Neural progenitor cell (in vitro differentiated cells): ENCODE measurements around the gene TTC4. TPM values are rescaled to one million over a fixed set of nuclear protein-coding genes. Genes with fewer than 3 reads are reported as not detected.

Experiments
- DNase-seq: peaks from one replicate; pipeline ENCODE4 v3.0.0-alpha.2; 2016; ENCODE audit warnings: low spot score
- H2AFZ ChIP-seq: fragments of 200-600 bp; sonication (generic); replicated peaks from 2 replicates; pipeline ENCODE4 v1.6.1; 2016; ENCODE audit warnings: antibody characterized with exemption
- H3F3A ChIP-seq: fragments of 200-600 bp; sonication (generic); 2 replicates; pipeline ENCODE4 v1.6.1; 2016; ENCODE audit warnings: antibody characterized with exemption, low read depth
- H3K27ac ChIP-seq: fragments of 200-600 bp; sonication (generic); 2 replicates; pipeline ENCODE4 v1.5.1; 2016; ENCODE audit warnings: mild to moderate bottlenecking
- H3K27me3 ChIP-seq: fragments of 200-600 bp; sonication (generic); 2 replicates; pipeline ENCODE4 v1.6.1; 2016; ENCODE audit warnings: mild to moderate bottlenecking, moderate library complexity
- H3K36me3 ChIP-seq: fragments of 200-600 bp; sonication (generic); 2 replicates; pipeline ENCODE4 v1.5.1; 2016
- H3K4me1 ChIP-seq: fragments of 200-600 bp; sonication (generic); 2 replicates; pipeline ENCODE4 v1.6.1; 2016; ENCODE audit warnings: mixed run types
- H3K4me2 ChIP-seq: fragments of 200-600 bp; sonication (generic); 2 replicates; pipeline ENCODE4 v1.6.1; 2016
- H3K4me3 ChIP-seq: fragments of 200-600 bp; sonication (generic); 2 replicates; pipeline ENCODE4 v1.5.1; 2016
- H3K79me2 ChIP-seq: fragments of 200-600 bp; sonication (generic); 2 replicates; pipeline ENCODE4 v1.6.1; 2016; ENCODE audit warnings: low read depth
- H3K9ac ChIP-seq: fragments of 200-600 bp; sonication (generic); 2 replicates; pipeline ENCODE4 v1.6.1; 2016
- H3K9me3 ChIP-seq: fragments of 200-600 bp; sonication (generic); 2 replicates; pipeline ENCODE4 v1.5.1; 2016; ENCODE audit warnings: low read depth
- H4K20me1 ChIP-seq: fragments of 200-600 bp; sonication (generic); 2 replicates; pipeline ENCODE4 v1.6.1; 2016; ENCODE audit warnings: low read depth
- H3K27ac Mint-ChIP-seq: 3 replicates; pipeline ENCODE4 v1.8.0; 2021; ENCODE audit warnings: mixed read lengths
- H3K27me3 Mint-ChIP-seq: 2 replicates; pipeline ENCODE4 v1.8.0; 2022; ENCODE audit warnings: low read depth, mild to moderate bottlenecking, inconsistent platforms, moderate library complexity, mixed read lengths; ENCODE audit not compliant: insufficient read depth
- H3K36me3 Mint-ChIP-seq: 3 replicates; pipeline ENCODE4 v1.8.0; 2021; ENCODE audit warnings: mixed read lengths
- H3K4me1 Mint-ChIP-seq: 3 replicates; pipeline ENCODE4 v1.8.0; 2021; ENCODE audit warnings: mixed read lengths
- H3K4me3 Mint-ChIP-seq: 3 replicates; pipeline ENCODE4 v1.8.0; 2021; ENCODE audit warnings: mild to moderate bottlenecking, moderate library complexity, mixed read lengths
- H3K9me3 Mint-ChIP-seq: 3 replicates; pipeline ENCODE4 v1.8.0; 2020; ENCODE audit warnings: mixed read lengths
- CTCF ChIP-seq: fragments of 200-600 bp; sonication (generic); IDR thresholded peaks from 2 replicates; pipeline ENCODE4 v1.5.1; 2017; ENCODE audit warnings: antibody characterized with exemption, mild to moderate bottlenecking
- EZH2 ChIP-seq: fragments of 200-600 bp; sonication (generic); IDR thresholded peaks from 2 replicates; pipeline ENCODE4 v1.6.1; 2017; ENCODE audit warnings: antibody characterized with exemption, mild to moderate bottlenecking, moderate library complexity
- EZH2phosphoT487 ChIP-seq: fragments of 200-600 bp; sonication (generic); IDR thresholded peaks from 2 replicates; pipeline ENCODE4 v1.6.1; 2017; ENCODE audit warnings: antibody characterized with exemption
- total RNA-seq: library from RNA; depleted of rRNA; stranded (reverse); fragments of >200 nt; gene quantifications from 2 replicates; pipeline ENCODE4 v1.2.3, GENCODE V29; 2015; ENCODE audit warnings: low replicate concordance

TTC4 gene
- total RNA-seq, 1 donor from 2014 or later, result 37.5 TPM

GRCh38 chr1:54701066-54701465 lies 14.6 kb upstream of the TTC4 start:
- Histone ChIP-seq H4K20me1 (no peaks in the 10 kb centered on the region), H3K9me3 (no peaks in the 10 kb centered on the region), H3K4me2 (no peak overlapping the region), H2AFZ (no peak overlapping the region), H3K27me3 (no peaks in the 10 kb centered on the region), H3K4me3 (no peak overlapping the region), H3K9ac (no peak overlapping the region), H3K27ac (no peak overlapping the region), H3K4me1 (no peaks in the 10 kb centered on the region), H3K36me3 (no peaks in the 10 kb centered on the region), H3K79me2 (no peaks in the 10 kb centered on the region), H3F3A (no peaks in the 10 kb centered on the region)
- Mint-ChIP-seq H3K27me3 (peaks cover 16% of the 10 kb centered on the region), H3K36me3 (no peaks in the 10 kb centered on the region), H3K27ac (no peak overlapping the region), H3K9me3 (no peaks in the 10 kb centered on the region), H3K4me1 (no peaks in the 10 kb centered on the region), H3K4me3 (no peak overlapping the region)
- DNase-seq, result no peak
- TF ChIP-seq EZH2phosphoT487, result no peak
- no peak for TF ChIP-seq CTCF
- TF ChIP-seq EZH2, result no peak

- no peaks in the 10 kb centered on the region for H3F3A ChIP-seq
- TF ChIP-seq CTCF, result no peak
- TF ChIP-seq EZH2, result no peak
- TF ChIP-seq EZH2phosphoT487, result no peak
- H3K4me2 ChIP-seq, result no peak overlapping the region
- Mint-ChIP-seq H3K36me3 (no peaks in the 10 kb centered on the region), H3K27me3 (peaks cover 17% of the 10 kb centered on the region), H3K4me1 (no peaks in the 10 kb centered on the region), H3K27ac (no peak overlapping the region), H3K9me3 (no peaks in the 10 kb centered on the region), H3K4me3 (no peak overlapping the region)
- H3K4me1 ChIP-seq, result no peaks in the 10 kb centered on the region
- no peaks in the 10 kb centered on the region for H3K9me3 ChIP-seq
- H3K9ac ChIP-seq, result no peak overlapping the region
- H3K27ac ChIP-seq, result no peak overlapping the region
- DNase-seq, result no peak
- no peaks in the 10 kb centered on the region for H4K20me1 ChIP-seq
- H3K36me3 ChIP-seq, result no peaks in the 10 kb centered on the region
- H2AFZ ChIP-seq, result no peak overlapping the region
- peaks cover 4% of the 10 kb centered on the region for H3K27me3 ChIP-seq
- H3K79me2 ChIP-seq, result no peaks in the 10 kb centered on the region
- no peak overlapping the region for H3K4me3 ChIP-seq
These were observed 13.7 kb upstream of the TTC4 start for GRCh38 chr1:54701996-54702395.

- H3K4me1 Mint-ChIP-seq, result no peaks in the 10 kb centered on the region
- H3K4me3 Mint-ChIP-seq, result no peak overlapping the region
- H3K27me3 Mint-ChIP-seq, result peaks cover 19% of the 10 kb centered on the region
- no peaks in the 10 kb centered on the region for H4K20me1 ChIP-seq
- no peak overlapping the region for H3K4me3 ChIP-seq
- H2AFZ ChIP-seq, result no peak overlapping the region
- H3K9me3 ChIP-seq, result no peaks in the 10 kb centered on the region
- H3K79me2 ChIP-seq, result no peaks in the 10 kb centered on the region
- H3K36me3 Mint-ChIP-seq, result no peaks in the 10 kb centered on the region
- no peaks in the 10 kb centered on the region for H3K9me3 Mint-ChIP-seq
- H3K27ac ChIP-seq, result no peak overlapping the region
- no peaks in the 10 kb centered on the region for H3F3A ChIP-seq
- H3K36me3 ChIP-seq, result no peaks in the 10 kb centered on the region
- no peak for TF ChIP-seq EZH2phosphoT487
- TF ChIP-seq CTCF, result no peak
- no peak for TF ChIP-seq EZH2
- no peaks in the 10 kb centered on the region for H3K4me1 ChIP-seq
- H3K9ac ChIP-seq, result no peak overlapping the region
- DNase-seq, result no peak
- H3K27me3 ChIP-seq, result peaks cover 18% of the 10 kb centered on the region
- H3K27ac Mint-ChIP-seq, result no peak overlapping the region
- no peak overlapping the region for H3K4me2 ChIP-seq
These were observed 12.2 kb upstream of the TTC4 start for GRCh38 chr1:54703471-54703870.
